Measurements from ENCODE around the gene TSPO2. TPM values are rescaled to one million over a fixed set of nuclear protein-coding genes. Genes with fewer than 3 reads are reported as not detected.

The TSPO2 gene
- total and polyA plus RNA-seq, 2 of the 13 experiments (the other 11 are each of a cell fraction or from before 2014, with no cell fraction given): 0.55 TPM; not detected in 1

DNA sequence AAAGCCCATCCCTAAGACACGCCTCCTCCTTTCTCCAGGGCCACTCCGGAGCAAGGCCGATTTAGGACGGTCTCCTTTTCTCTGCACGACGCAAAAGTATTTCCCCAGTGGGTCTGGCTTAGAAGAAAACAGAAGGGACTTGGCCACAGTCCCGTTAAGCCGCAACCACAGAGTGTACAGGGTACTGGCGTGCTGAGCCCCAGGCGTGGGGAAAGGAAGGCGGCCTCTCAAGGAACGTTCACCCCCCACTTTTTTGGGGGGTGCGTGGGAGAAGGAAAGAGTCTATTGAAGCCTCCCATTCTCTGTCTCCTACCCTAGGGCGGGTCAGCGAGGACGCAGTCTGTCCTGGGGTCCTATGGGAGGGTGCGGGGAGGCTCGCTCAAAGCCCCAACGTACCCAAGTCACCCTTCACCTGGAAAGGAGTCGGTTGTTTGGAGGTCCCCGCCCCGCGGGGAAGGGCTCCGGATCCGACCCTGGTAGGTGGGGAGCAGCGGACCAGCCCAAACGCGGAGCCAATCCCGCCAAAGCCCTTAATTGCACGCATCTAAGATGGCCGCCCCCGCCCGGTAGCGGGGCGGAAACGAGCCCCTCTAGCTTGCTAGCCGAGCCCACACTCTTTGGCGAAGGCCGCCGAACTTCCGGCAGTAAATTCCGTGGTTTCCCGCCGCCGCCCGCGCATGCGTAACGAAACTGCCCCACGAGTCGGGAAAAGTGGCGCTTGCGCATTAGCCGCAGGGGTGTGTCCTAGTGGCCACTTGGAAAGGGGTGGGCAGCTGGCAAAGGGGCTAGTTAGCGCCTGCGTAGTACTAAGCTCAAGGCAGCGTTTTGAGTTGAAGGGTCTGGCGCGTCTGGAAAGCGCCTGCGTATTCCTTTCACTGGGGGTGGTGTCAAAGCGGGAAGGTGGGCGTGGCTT is 29.9 kb downstream of the TSPO2 start, which contains the start of gene OARD1 (continued):
- TF ChIP-seq ZNF724P (CRISPR knock-in tag; IDR thresholded peaks at IDR 0.05; ENCODE audit: borderline replicate concordance) (no peak), E2F5 (CRISPR knock-in tag; conservative IDR thresholded peaks at IDR 0.05) (peak; percentile 95), PPARG (CRISPR knock-in tag; conservative IDR thresholded peaks at IDR 0.05) (peak; percentile 97), NFYC (CRISPR knock-in tag; IDR thresholded peaks at IDR 0.05) (peak; percentile 71; the same call in 1 of the 2 replicates), MYC (CRISPR knock-in tag; IDR thresholded peaks at IDR 0.05; ENCODE audit: borderline replicate concordance) (peak; percentile 57), FOXA3 (CRISPR knock-in tag; IDR thresholded peaks at IDR 0.05) (0 out of 2 replicates have a peak, but pooled peaks have one; percentile 12), PLRG1 (conservative IDR thresholded peaks at IDR 0.05) (no peak), ZIK1 (CRISPR knock-in tag; IDR thresholded peaks at IDR 0.05; ENCODE audit: borderline replicate concordance, low read depth) (peak; percentile 10; the same call in 1 of the 2 replicates), IKZF5 (CRISPR knock-in tag; IDR thresholded peaks at IDR 0.05) (peak; percentile 18; the same call in 1 of the 2 replicates), ZNF878 (CRISPR knock-in tag; IDR thresholded peaks at IDR 0.05) (peak; percentile 77; the same call in 1 of the 2 replicates), AKAP8 (CRISPR knock-in tag; IDR thresholded peaks at IDR 0.05) (0 out of 2 replicates have a peak, but pooled peaks have one; percentile 55), ZNF10 (CRISPR knock-in tag; IDR thresholded peaks at IDR 0.05; ENCODE audit: borderline replicate concordance, low read depth) (no peak), TAF15 (IDR thresholded peaks at IDR 0.05; ENCODE audit: low read depth, low read length, poor library complexity, severe bottlenecking) (peak; percentile 60), CENPX (CRISPR knock-in tag; IDR thresholded peaks at IDR 0.05) (no peak), MIER3 (CRISPR knock-in tag; IDR thresholded peaks at IDR 0.05; ENCODE audit: borderline replicate concordance) (0 out of 2 replicates have a peak, but pooled peaks have one; percentile 16), HOXA5 (CRISPR knock-in tag; IDR thresholded peaks at IDR 0.05) (peak; percentile 90), RBAK (CRISPR knock-in tag; IDR thresholded peaks at IDR 0.05) (0 out of 2 replicates have a peak, but pooled peaks have one; percentile 40), ZNF282 (IDR thresholded peaks at IDR 0.05; ENCODE audit: partially characterized antibody) (no peak), KLF13 (CRISPR knock-in tag; IDR thresholded peaks at IDR 0.05) (peak; percentile 71; the same call in 1 of the 2 replicates), IKZF1 (IDR thresholded peaks at IDR 0.05) (no peak), TEAD3 (CRISPR knock-in tag; optimal IDR thresholded peaks at IDR 0.05; ENCODE audit: borderline replicate concordance) (peak; percentile 95), ZNF20 (CRISPR knock-in tag; IDR thresholded peaks at IDR 0.05) (no peak), ZNF816 (CRISPR knock-in tag; IDR thresholded peaks at IDR 0.05; ENCODE audit: borderline replicate concordance) (peak; percentile 72; the same call in 1 of the 2 replicates), TCF7L2 (IDR thresholded peaks at IDR 0.05; ENCODE audit: low read depth, low read length) (no peak), ZNF552 (CRISPR knock-in tag; IDR thresholded peaks at IDR 0.05; ENCODE audit: borderline replicate concordance) (peak; percentile 50; the same call in 1 of the 2 replicates)
- TF ChIP-seq, protein P1, sequence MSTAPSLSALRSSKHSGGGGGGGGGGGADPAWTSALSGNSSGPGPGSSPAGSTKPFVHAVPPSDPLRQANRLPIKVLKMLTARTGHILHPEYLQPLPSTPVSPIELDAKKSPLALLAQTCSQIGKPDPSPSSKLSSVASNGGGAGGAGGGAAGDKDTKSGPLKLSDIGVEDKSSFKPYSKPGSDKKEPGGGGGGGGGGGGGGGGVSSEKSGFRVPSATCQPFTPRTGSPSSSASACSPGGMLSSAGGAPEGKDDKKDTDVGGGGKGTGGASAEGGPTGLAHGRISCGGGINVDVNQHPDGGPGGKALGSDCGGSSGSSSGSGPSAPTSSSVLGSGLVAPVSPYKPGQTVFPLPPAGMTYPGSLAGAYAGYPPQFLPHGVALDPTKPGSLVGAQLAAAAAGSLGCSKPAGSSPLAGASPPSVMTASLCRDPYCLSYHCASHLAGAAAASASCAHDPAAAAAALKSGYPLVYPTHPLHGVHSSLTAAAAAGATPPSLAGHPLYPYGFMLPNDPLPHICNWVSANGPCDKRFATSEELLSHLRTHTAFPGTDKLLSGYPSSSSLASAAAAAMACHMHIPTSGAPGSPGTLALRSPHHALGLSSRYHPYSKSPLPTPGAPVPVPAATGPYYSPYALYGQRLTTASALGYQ (CRISPR knock-in tag; IDR thresholded peaks at IDR 0.05): peak; percentile 66; the same call in 1 of the 2 replicates
- TF ChIP-seq, protein P2, sequence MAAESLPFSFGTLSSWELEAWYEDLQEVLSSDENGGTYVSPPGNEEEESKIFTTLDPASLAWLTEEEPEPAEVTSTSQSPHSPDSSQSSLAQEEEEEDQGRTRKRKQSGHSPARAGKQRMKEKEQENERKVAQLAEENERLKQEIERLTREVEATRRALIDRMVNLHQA (CRISPR knock-in tag; IDR thresholded peaks at IDR 0.05): no peak

All from HepG2 (cell line).